G401 (cell line): ENCODE measurements around the gene ATF7IP2. TPM values are rescaled to one million over a fixed set of nuclear protein-coding genes. Genes with fewer than 3 reads are reported as not detected.

Experiments
- DNase-seq: peaks from one replicate; pipeline ENCODE4 v3.0.0-alpha.2; 2015; ENCODE audit warnings: low spot score
- in situ Hi-C: cut with HindIII; loops from 2 replicates; pipeline ENCODE4 v1.10.0; 2016; ENCODE audit warnings: low sequenced_read_pairs, mixed read lengths
- total RNA-seq: library from RNA; depleted of rRNA; stranded (reverse); fragments of >200 nt; shearing (Covaris generic); gene quantifications from 2 replicates; pipeline ENCODE4 v1.2.3, GENCODE V29; 2014; rRNA removed

Gene ATF7IP2
- total RNA-seq, 1 experiment from 2014 or later, result 12.5 TPM

GRCh38 chr16:10528635-10529034 is 142.8 kb downstream of the ATF7IP2 start:
- no peak for DNase-seq
- in situ Hi-C loops, result no loop called here

DNA sequence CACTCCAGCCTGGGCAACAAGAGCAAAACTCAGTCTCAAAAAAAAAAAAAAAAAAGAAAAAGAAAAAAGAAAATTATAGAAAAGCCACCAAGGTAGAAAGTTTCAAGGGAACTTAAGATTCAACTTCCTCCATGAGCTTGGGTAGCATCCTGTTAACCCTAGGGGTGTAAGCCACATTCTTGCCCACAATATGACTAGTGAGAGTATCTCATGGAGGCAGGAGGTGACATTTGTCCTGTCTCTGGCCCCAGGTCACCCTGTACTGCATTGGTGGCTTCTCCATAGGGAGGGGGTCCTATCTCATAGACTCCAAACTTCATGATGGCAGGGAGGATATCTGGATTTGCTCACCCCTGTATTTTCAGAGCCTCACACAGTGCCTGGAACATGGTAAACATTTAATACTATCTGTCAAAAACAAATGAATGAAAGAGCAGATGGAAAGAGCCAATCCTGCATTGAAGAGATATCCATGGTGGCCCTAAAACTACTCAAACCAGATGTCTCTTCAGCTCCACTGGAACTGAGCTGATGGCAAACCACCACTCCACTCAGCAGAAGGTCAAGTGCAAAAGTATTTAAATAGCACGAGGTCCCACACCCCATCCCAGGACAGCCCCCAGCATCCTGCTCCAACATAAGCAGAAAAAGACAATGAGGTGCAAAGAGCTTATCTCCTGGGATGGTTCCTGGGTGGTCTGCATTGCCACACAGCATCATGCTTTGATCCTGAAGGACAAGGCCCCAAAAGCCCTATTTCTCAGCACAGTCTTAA is 144.2 kb downstream of the ATF7IP2 start:
- in situ Hi-C loops, result no loop called here

DNA sequence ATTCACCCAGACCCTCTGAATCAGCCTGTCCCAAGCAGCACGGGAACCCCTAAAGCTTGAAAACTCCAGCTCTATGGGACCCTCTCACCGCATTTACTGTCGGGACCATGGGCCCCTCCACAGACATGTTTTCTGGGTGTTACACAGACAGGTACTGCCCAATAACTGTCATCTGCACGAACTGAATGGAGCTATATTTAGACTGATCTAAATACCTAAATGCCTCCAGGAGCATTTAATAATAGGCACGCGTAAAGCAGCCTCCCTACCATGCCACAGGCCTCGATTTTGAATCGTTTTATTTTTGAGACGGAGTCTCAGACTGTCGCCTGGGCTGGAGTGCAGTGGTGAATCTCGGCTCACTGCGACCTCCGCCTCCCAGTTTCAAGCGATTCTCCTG is 144.8 kb downstream of the ATF7IP2 start:
- in situ Hi-C loops, result no loop called here
- no peak for DNase-seq

More for the DNA sequence above, 144.2 kb downstream of the ATF7IP2 start:
- DNase-seq, result no peak

DNA sequence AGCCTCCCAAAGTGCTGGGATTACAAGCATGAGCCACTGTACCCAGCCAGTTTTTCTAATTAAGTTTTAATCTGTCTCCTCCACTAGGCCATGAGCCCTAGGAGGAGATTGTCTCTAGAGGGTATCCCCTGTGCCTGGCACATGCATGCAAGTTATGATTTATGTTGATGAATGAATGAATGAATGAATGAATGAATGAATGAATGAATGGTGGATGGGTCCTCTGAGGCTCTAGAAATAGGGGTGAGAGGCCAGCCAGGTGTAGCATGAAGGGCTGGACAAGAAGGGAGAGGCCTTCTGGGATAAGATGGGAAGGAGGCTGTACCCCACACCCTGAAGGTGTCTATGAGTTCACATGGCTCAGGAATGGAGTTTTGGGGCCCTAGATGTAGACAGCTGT is 145.7 kb downstream of the ATF7IP2 start:
- DNase-seq, result no peak
- in situ Hi-C loops, result no loop called here

Other genes starting within 250 kb of the ATF7IP2 start
- gene GRIN2A, start 203.6 kb upstream of the ATF7IP2 start, total RNA-seq, result not detected in 2 replicates
- 3.3 and 6.3 TPM in 2 replicates for gene EMP2, start 194.5 kb downstream of the ATF7IP2 start, total RNA-seq